ENCODE results near the gene CBR4.

- TF ChIP-seq CTCF (IDR thresholded peaks at IDR 0.05) (no peak), POLR2A (IDR thresholded peaks at IDR 0.05; ENCODE audit: low read depth) (no peak), EP300 (IDR thresholded peaks at IDR 0.05) (no peak), POLR2AphosphoS5 (IDR thresholded peaks at IDR 0.05) (no peak)
Measured at GRCh38 chr4:169033660-169034059, 23.6 kb upstream of the CBR4 start.
